Liver (tissue), 3 donors: ENCODE results near the gene HOPX.

Experiments used
- CTCF ChIP-seq: fragments of 150-350 bp; IDR thresholded peaks from 2 replicates; pipeline ENCODE4 v1.5.1; 2017; ENCODE audit warnings: improper control_type of control experiment, low read depth, low read length; ENCODE audit not compliant: missing input control
- GABPA ChIP-seq, 2 donors: IDR thresholded peaks in 1 of 2; conservative IDR thresholded peaks in 1 of 2; 2 replicates each; pipeline ENCODE4 v1.6.1; 2016; ENCODE audit warnings: antibody characterized with exemption in 2 of 2, mild to moderate bottlenecking in 1 of 2, moderate library complexity in 1 of 2
- JUND ChIP-seq, 2 donors: IDR thresholded peaks; 2 replicates each; pipeline ENCODE4 v1.6.1; 2016; ENCODE audit warnings: antibody characterized with exemption in 2 of 2
- NR2F2 ChIP-seq: IDR thresholded peaks from 2 replicates; pipeline ENCODE4 v1.6.1; 2016; ENCODE audit warnings: antibody characterized with exemption
- RAD21 ChIP-seq, 2 donors: IDR thresholded peaks; 2 replicates each; pipeline ENCODE4 v1.6.1; 2016; ENCODE audit warnings: antibody characterized with exemption in 2 of 2, mild to moderate bottlenecking in 2 of 2
- SP1 ChIP-seq: IDR thresholded peaks from 2 replicates; pipeline ENCODE4 v1.6.1; 2018; ENCODE audit warnings: antibody characterized with exemption, mild to moderate bottlenecking
- YY1 ChIP-seq: IDR thresholded peaks from 2 replicates; pipeline ENCODE4 v1.6.1; 2016; ENCODE audit warnings: antibody characterized with exemption, mild to moderate bottlenecking
- TF ChIP-seq, protein P1 (sequence below): IDR thresholded peaks from 2 replicates; pipeline ENCODE4 v1.6.1; 2016; ENCODE audit warnings: antibody characterized with exemption
- TF ChIP-seq, protein P2 (sequence below): IDR thresholded peaks from 2 replicates; pipeline ENCODE4 v1.6.1; 2016; ENCODE audit warnings: antibody characterized with exemption
- donor health status: healthy.
- donor health status: healthy.

DNA sequence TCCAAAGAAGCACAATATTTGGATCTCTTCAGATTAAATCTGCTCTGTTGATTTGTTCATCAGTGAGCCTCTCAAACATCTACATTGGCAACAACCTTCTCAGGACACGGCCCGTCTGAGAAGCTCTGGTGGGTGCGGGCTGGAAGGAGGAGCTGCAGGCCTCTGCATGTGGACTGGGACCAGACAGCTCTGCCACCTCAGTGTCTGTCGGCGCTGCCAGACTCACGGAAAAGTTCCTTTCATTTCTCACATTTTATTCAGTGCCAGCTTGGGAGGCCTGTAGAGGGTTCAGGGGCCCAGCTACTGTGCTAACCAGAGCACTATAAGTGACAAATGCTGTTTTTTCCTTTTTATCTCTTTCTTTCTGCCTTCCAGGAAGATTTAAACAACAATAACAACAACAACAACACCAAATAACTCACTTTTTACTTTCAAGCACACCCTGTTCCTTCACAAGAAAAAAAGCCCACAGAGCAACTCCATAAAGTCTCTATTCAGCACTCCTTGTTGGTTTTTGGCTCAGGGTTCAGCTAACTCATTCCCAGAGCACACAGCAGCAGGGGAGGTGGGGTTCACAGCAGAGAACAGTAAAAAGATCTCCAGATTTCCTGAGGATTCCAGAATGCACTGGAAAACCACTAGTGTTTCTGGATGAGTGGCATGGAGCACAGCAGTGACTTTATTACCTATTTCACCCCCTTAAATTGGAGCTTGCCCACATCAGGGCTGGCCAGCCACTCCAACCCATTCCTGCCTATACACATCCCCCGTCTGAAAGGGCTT, 23.2 kb upstream of the HOPX start:
- TF ChIP-seq JUND (IDR thresholded peaks at IDR 0.05) (no peak), CTCF (no peak), SP1 (no peak), YY1 (no peak), RAD21 (IDR thresholded peaks at IDR 0.05) (no peak), GABPA (IDR thresholded peaks at IDR 0.05 in 1 of 2, conservative IDR thresholded peaks at IDR 0.05 in 1 of 2) (no peak), NR2F2 (no peak)
- TF ChIP-seq, protein P1, sequence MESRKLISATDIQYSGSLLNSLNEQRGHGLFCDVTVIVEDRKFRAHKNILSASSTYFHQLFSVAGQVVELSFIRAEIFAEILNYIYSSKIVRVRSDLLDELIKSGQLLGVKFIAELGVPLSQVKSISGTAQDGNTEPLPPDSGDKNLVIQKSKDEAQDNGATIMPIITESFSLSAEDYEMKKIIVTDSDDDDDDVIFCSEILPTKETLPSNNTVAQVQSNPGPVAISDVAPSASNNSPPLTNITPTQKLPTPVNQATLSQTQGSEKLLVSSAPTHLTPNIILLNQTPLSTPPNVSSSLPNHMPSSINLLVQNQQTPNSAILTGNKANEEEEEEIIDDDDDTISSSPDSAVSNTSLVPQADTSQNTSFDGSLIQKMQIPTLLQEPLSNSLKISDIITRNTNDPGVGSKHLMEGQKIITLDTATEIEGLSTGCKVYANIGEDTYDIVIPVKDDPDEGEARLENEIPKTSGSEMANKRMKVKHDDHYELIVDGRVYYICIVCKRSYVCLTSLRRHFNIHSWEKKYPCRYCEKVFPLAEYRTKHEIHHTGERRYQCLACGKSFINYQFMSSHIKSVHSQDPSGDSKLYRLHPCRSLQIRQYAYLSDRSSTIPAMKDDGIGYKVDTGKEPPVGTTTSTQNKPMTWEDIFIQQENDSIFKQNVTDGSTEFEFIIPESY, result no peak
- TF ChIP-seq, protein P2, sequence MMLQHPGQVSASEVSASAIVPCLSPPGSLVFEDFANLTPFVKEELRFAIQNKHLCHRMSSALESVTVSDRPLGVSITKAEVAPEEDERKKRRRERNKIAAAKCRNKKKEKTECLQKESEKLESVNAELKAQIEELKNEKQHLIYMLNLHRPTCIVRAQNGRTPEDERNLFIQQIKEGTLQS, result no peak
